GM12872 (cell line): ENCODE data around the gene TSPEAR.

ENCODE experiments used
- TF ChIP-seq, protein P1 (sequence below): IDR thresholded peaks from 3 replicates; pipeline ENCODE4 v1.5.1; 2011; ENCODE audit warnings: low read depth, mild to moderate bottlenecking, low read length, moderate library complexity; ENCODE audit not compliant: insufficient read depth

The TSPEAR gene

DNA sequence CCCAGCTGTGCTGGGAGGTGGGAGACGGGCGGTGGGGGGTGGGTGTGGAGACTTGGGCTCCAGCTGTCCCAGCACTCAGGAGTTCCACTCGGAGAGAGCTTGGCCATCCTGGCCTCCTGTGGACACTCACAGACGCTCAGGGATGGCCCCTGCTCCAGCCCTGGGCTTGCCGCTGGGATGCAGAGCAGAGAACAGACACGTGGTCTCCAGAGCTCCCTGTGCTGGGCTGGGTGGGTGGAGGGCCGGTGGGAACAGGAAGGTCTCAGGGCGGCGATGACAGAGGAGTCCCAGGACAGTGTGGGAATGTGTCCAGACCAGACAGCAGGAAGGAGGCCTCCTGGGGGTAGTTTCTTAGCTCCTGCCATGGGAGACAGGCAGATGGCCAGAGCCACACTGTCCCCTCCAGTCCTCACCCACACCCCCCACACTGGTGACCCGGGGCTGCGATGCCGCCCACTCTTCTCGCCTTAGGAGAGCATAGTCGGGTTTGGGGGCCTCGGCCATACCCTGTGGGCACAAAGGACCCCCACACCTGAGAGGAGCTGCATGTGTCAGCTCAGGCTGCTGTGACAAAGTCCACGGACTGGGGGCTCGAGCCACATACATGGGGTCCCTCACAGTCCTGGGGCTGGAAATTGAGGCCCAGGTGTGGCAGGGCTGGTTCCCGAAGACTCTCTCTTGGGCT is 82.5 kb downstream of the TSPEAR start:
- TF ChIP-seq, protein P1, sequence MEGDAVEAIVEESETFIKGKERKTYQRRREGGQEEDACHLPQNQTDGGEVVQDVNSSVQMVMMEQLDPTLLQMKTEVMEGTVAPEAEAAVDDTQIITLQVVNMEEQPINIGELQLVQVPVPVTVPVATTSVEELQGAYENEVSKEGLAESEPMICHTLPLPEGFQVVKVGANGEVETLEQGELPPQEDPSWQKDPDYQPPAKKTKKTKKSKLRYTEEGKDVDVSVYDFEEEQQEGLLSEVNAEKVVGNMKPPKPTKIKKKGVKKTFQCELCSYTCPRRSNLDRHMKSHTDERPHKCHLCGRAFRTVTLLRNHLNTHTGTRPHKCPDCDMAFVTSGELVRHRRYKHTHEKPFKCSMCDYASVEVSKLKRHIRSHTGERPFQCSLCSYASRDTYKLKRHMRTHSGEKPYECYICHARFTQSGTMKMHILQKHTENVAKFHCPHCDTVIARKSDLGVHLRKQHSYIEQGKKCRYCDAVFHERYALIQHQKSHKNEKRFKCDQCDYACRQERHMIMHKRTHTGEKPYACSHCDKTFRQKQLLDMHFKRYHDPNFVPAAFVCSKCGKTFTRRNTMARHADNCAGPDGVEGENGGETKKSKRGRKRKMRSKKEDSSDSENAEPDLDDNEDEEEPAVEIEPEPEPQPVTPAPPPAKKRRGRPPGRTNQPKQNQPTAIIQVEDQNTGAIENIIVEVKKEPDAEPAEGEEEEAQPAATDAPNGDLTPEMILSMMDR, result no peak

DNA sequence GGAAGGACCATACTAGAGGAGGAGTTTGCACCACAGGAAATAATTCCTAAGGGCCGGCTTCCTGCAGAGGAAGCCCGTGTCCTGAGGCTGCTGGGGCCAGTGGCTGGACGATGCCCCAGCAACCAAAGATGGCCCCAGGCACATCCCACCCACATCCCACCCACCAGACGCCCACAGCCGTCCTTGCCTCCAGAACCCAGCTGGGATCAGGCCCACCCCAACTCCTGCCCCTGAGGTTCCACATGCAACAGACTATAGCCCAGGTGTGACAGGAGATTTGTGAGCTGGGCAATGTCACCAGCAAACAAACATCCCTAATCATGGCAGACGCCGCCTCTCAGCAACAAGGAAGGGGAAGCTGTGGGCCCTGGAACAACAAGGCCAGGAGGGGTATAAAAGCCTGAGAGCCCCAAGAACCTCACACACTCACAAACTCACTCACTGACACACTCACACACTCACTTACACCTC is 84.7 kb downstream of the TSPEAR start, which contains the start of gene KRTAP10-9:
KRTAP10-9 (plus strand) TSS at position 421 of the 471 bp plus-strand sequence. CDS start 79 bp downstream, outside the sequence.
- TF ChIP-seq, protein P1, result no peak

DNA sequence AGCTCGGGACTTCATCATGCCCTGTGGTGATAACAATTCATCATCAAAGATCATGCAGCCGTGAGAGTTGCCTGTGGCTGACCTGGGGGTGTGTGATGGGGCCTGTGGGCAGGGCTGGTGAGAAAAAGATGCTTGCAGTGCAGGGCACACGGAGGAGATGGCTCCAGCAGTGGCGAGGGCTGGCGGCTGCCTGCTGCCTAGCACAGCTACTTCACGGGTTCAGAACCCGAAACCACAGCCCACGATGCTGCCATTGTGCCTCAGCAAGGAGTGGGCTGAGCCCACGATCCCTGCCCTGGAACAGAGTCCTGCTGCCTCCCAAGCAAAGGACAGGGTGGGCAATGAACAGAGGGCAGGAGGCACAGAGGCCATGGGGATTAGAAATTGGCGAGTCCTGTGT is 85.1 kb downstream of the TSPEAR start:
- TF ChIP-seq, protein P1, result no peak

DNA sequence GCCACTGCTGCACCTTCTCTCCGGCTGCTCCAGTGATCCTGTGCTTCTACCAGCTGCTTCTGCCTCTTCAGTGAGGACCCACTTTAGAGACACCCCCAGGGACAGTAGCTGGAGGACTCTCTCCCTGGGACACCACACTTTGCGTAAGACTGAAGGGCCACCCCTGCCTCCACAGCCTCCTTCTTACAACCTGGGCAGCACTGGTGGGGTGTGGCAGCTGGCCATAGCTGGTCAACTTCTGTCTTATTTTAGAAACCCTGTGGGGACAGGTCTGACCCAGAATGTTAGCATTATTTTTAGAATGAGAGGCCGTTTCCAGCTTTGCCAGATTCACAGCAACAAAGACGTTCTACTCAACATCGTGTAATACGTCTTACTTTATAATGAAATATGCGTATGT is 85.6 kb downstream of the TSPEAR start:
- TF ChIP-seq, protein P1, result no peak

DNA sequence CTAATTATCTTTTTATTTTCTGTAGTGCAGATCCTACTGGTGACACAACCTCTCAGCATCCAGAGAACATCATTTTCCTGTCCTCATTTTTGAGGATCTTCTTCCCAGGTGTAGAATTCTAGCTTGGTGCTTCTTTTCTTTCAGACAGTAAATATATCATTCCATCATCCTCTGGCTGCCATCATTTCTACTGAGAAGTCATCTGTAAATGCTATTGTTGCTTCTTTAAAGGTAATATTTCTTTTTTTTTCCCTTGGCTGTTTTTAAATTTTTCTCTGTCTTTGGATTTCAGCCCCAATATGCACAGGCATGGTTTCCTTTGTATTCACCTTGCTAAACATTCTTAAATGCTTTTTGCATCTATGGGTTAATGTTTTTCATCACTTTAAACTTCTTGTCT is 87.8 kb downstream of the TSPEAR start:
- TF ChIP-seq, protein P1, result no peak

DNA sequence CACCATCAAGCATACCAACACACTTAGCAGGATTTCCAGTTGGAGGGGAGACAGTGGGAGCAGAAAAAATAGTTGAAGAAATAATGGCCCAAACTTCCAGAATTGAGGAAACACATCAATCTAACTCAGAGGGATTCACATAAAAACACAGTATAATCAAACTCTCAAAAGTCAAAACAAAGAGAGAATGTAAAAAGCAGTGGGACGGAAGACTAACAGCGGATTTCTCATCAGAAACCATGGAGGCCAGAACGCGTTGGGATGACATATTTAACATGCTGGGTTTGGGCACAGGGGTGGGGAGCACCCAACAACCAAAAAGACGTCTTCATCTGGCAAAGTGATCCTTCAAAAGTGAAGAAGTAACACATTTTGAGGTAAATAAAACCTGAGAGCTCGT is 91.5 kb downstream of the TSPEAR start:
- TF ChIP-seq, protein P1, result no peak

DNA sequence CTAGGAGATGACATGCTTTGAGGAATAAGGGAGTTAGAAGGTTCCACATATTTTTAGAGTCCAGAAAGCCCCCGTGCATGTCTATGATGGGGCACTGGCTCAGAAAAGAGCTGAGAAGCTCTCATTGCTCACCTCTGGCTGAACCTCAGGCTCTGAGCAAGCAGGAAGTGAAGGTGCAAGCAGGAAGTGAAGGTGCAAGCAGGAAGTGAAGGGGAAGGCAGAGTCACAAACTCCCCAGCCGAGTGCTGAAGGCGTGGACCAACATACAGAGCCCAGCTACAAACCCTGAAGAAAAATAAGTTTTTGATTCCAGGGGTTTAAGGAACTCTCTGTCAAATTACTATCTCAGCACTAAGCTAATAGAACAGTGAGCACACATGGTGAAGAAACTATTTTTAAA is 92.5 kb downstream of the TSPEAR start:
- TF ChIP-seq, protein P1, result no peak
